ENCODE data around the gene IQGAP3.

Gene IQGAP3

GRCh38 chr1:156477526-156478249 lies 94.7 kb downstream of the IQGAP3 start:
- no peak overlapping the region for H3K4me3 ChIP-seq (replicated peaks; ENCODE audit: low read depth, low read length)
- no peak for DNase-seq (ENCODE audit: low read depth)
- TF ChIP-seq, protein P1, sequence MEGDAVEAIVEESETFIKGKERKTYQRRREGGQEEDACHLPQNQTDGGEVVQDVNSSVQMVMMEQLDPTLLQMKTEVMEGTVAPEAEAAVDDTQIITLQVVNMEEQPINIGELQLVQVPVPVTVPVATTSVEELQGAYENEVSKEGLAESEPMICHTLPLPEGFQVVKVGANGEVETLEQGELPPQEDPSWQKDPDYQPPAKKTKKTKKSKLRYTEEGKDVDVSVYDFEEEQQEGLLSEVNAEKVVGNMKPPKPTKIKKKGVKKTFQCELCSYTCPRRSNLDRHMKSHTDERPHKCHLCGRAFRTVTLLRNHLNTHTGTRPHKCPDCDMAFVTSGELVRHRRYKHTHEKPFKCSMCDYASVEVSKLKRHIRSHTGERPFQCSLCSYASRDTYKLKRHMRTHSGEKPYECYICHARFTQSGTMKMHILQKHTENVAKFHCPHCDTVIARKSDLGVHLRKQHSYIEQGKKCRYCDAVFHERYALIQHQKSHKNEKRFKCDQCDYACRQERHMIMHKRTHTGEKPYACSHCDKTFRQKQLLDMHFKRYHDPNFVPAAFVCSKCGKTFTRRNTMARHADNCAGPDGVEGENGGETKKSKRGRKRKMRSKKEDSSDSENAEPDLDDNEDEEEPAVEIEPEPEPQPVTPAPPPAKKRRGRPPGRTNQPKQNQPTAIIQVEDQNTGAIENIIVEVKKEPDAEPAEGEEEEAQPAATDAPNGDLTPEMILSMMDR (IDR thresholded peaks at IDR 0.05; ENCODE audit: low read length, missing control alignments), result no peak

- TF ChIP-seq, protein P1 (IDR thresholded peaks at IDR 0.05; ENCODE audit: low read length, missing control alignments), result no peak
- H3K4me3 ChIP-seq (replicated peaks; ENCODE audit: low read depth, low read length), result no peak overlapping the region
- peak; percentile 69 for DNase-seq (ENCODE audit: low read depth)
Measured at GRCh38 chr1:156476501-156477298, 95.7 kb downstream of the IQGAP3 start.

DNA sequence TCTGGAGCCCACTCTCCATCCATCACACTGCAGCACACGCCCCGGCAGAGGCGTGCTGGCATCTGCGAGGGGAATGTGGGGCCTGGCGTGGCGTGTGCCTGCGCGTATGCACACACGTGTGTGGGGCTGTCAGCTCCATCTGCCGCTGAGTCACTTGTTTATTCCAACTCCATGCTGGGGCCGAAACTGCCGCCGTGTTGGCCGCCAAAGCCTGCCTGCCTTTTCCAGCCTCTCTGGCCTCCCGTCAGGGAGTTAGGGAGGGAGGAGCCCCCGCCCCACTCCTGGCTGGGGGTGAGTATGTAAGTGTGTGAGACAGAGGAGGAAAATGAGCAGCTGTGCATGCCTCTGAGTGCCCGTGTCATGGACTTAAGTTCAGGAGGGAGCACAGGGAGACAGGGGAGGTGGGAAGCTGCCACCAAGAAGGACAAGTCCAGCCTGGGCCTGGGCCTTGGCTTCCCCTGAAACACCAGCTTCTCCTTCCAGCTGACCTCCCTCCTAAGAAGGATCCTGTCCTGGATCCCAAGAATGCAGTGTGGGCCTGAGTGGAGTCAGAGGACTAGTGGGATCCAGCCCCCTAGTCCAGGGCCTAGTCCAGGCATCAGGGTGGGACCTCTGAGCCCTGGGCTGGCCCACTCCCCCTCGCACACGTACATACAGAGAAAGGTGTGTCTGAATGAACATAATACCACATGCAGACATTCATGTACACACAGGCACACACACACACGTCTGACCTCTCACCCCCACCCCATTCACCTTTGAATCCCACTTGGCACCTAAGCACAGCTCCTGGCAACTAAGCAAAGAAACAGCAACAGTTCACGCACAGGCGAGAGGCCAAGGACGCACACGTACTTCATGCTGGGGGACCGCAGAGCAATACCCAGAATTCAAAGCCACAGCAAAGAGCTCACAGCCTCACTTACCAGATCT lies 96.5 kb downstream of the IQGAP3 start:
- TF ChIP-seq, protein P1 (IDR thresholded peaks at IDR 0.05; ENCODE audit: low read length, missing control alignments), result no peak
- no peak for DNase-seq (ENCODE audit: low read depth)
- H3K4me3 ChIP-seq (replicated peaks; ENCODE audit: low read depth, low read length), result no peak overlapping the region
